GM23338 (cell line): ENCODE results near the gene KCNMB1.

ENCODE experiments used
- EZH2phosphoT487 ChIP-seq: fragments of 200-600 bp; sonication (generic); IDR thresholded peaks from one replicate; pipeline ENCODE4 v1.8.1; 2018; ENCODE audit warnings: antibody characterized with exemption; ENCODE audit not compliant: unreplicated experiment
- JUNB ChIP-seq: IDR thresholded peaks from one replicate; pipeline ENCODE4 v1.6.1; 2016; ENCODE audit warnings: antibody characterized with exemption; ENCODE audit not compliant: unreplicated experiment
- NANOG ChIP-seq: IDR thresholded peaks from 2 replicates; pipeline ENCODE4 v1.6.1; 2016; ENCODE audit warnings: antibody characterized with exemption, borderline replicate concordance
- POLR2AphosphoS5 ChIP-seq: IDR thresholded peaks from 2 replicates; pipeline ENCODE4 v1.6.1; 2016; ENCODE audit warnings: antibody characterized with exemption, low read depth
- STAT1 ChIP-seq: IDR thresholded peaks from one replicate; pipeline ENCODE4 v1.6.1; 2016; ENCODE audit warnings: antibody characterized with exemption; ENCODE audit not compliant: unreplicated experiment
- TF ChIP-seq, protein P1 (sequence below), 2 experiments: fragments of 200-600 bp in 1 of 2; sonication (generic) in 1 of 2; conservative IDR thresholded peaks; 2 replicates each; pipeline versions ENCODE4 v1.5.1 to v1.6.1; 2016 to 2017; ENCODE audit warnings: antibody characterized with exemption in 2 of 2, low read depth in 2 of 2, mild to moderate bottlenecking in 2 of 2, moderate library complexity in 1 of 2

DNA sequence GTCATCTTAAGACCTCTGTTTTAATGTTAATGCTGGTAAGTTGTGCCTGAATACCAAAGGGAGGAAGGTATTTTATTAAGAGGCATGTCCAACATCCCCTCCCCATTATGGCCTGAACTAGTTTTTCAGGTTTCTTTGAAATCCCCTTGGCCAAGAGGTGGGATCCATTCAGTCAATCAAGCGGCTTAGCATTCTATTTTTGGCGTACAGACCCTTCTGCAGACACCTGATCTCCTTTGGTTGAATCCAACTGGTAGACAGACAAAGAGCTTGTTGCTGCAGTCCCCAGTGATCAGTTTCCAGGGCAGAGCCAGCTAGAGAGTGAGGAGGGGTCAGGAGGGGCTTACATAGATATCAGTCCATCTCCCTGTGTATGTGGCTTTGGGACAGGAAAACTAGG lies 7.9 kb upstream of the KCNMB1 start:
- no peak for TF ChIP-seq POLR2AphosphoS5
- TF ChIP-seq, protein P1, sequence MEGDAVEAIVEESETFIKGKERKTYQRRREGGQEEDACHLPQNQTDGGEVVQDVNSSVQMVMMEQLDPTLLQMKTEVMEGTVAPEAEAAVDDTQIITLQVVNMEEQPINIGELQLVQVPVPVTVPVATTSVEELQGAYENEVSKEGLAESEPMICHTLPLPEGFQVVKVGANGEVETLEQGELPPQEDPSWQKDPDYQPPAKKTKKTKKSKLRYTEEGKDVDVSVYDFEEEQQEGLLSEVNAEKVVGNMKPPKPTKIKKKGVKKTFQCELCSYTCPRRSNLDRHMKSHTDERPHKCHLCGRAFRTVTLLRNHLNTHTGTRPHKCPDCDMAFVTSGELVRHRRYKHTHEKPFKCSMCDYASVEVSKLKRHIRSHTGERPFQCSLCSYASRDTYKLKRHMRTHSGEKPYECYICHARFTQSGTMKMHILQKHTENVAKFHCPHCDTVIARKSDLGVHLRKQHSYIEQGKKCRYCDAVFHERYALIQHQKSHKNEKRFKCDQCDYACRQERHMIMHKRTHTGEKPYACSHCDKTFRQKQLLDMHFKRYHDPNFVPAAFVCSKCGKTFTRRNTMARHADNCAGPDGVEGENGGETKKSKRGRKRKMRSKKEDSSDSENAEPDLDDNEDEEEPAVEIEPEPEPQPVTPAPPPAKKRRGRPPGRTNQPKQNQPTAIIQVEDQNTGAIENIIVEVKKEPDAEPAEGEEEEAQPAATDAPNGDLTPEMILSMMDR (conservative IDR thresholded peaks at IDR 0.05; ENCODE audit: low read depth in 2 of 2), result no peak
- TF ChIP-seq EZH2phosphoT487, result no peak
- TF ChIP-seq JUNB, result no peak
- no peak for TF ChIP-seq STAT1
- no peak for TF ChIP-seq NANOG
